Measurements from ENCODE around the gene DHRSX. TPM values are rescaled to one million over a fixed set of nuclear protein-coding genes. Genes with fewer than 3 reads are reported as not detected.
A peak's percentile ranks its signal among the peaks of the same experiment; 100 is the strongest.

DHRSX gene
- total and polyA plus RNA-seq, 2 donors from 2014 or later: 26.4 to 30.0 TPM

DNA sequence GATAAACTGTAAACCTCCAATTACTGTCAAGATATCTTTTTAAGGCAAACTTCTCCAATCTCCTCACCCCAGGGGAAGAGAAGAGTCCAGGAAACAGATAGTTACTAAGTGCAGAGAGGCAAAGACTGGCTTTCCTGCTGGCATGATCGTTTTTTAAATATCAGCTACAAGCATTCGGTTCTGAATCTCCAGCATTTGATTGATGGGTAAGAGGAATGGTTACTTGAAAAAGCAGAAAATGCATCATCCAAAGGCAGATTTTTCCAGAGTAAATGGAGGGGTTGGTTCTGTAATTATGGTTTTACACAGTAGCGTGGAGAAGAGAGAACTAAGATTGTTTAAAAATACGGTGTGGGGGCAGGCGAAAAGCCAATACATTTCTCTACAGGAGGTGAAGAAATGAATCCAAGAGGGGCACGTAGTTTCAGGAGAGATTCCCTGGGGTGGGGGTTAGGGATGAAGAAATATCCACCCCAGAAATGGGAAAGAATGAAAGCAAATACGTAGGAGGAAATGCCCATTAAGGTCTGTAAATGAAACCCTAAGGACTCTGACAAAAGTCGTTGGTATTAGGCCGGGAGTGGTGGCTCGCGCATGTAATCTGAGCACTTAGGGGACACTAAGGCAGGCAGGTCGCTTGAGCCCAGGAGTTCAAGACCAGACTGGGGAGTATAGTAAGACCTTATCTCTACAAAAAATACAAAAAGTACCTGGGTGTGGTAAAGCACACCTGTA, 248.3 kb downstream of the DHRSX start:
- Histone ChIP-seq H3K27me3 (ENCODE audit: control insufficient read depth, insufficient read depth, low read length) (no peaks in the 10 kb centered on the region), H3K4me1 (ENCODE audit: control insufficient read depth in 2 of 3, insufficient read depth in 2 of 3, low read depth in 1 of 3, low read length in 3 of 3) (no peaks in the 10 kb centered on the region), H3K4me3 (ENCODE audit: low read length in 3 of 3) (no peak overlapping the region), H3K9me3 (ENCODE audit: control insufficient read depth in 2 of 3, insufficient read depth in 1 of 3, low read length in 3 of 3) (peaks cover 0 to 6% (median 0%) of the 10 kb centered on the region in 3 donors), H3K27ac (ENCODE audit: low read depth in 2 of 2, low read length in 2 of 2) (no peak overlapping the region), H3K9ac (ENCODE audit: low read length in 3 of 3) (no peak overlapping the region), H3K36me3 (ENCODE audit: control insufficient read depth in 2 of 3, insufficient read depth in 3 of 3, low read length in 3 of 3) (no peaks in the 10 kb centered on the region)
- intact Hi-C loops (cut with DNase I): no loop called here
- DNase-seq (no peak), FAIRE-seq (no peak)
- TF ChIP-seq, protein P1, sequence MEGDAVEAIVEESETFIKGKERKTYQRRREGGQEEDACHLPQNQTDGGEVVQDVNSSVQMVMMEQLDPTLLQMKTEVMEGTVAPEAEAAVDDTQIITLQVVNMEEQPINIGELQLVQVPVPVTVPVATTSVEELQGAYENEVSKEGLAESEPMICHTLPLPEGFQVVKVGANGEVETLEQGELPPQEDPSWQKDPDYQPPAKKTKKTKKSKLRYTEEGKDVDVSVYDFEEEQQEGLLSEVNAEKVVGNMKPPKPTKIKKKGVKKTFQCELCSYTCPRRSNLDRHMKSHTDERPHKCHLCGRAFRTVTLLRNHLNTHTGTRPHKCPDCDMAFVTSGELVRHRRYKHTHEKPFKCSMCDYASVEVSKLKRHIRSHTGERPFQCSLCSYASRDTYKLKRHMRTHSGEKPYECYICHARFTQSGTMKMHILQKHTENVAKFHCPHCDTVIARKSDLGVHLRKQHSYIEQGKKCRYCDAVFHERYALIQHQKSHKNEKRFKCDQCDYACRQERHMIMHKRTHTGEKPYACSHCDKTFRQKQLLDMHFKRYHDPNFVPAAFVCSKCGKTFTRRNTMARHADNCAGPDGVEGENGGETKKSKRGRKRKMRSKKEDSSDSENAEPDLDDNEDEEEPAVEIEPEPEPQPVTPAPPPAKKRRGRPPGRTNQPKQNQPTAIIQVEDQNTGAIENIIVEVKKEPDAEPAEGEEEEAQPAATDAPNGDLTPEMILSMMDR (IDR thresholded peaks at IDR 0.05; ENCODE audit: borderline replicate concordance, extremely low read depth, insufficient read depth): no peak

DNA sequence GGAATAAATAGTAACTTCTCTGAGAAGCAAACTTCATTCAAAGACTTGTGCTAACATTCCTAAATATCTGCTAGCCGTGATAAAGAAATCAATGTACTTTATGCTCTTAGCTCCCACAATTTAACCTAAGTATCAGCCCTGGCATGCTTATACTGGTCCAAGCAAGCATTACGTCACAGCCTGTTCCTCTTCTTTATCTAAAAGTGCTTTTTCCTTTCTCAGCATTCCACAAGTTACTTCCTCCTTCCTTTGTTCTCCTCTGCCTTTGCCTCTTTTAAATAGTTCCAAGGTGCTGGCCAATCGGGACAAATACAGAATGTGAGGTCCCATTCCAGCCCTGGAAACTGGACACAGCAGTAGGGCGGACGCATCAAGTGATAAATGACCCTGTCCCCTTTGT, 249.6 kb downstream of the DHRSX start:
- no peak overlapping the region for H3K9ac ChIP-seq (ENCODE audit: low read length in 3 of 3)
- TF ChIP-seq, protein P1 (IDR thresholded peaks at IDR 0.05; ENCODE audit: borderline replicate concordance, extremely low read depth, insufficient read depth): no peak
- H3K4me1 ChIP-seq (ENCODE audit: control insufficient read depth in 2 of 3, insufficient read depth in 2 of 3, low read depth in 1 of 3, low read length in 3 of 3): no peaks in the 10 kb centered on the region
- H3K4me3 ChIP-seq (ENCODE audit: low read length in 3 of 3): no peak overlapping the region
- H3K9me3 ChIP-seq (ENCODE audit: control insufficient read depth in 2 of 3, insufficient read depth in 1 of 3, low read length in 3 of 3): peaks cover 0 to 6% (median 0%) of the 10 kb centered on the region in 3 donors
- H3K27ac ChIP-seq (ENCODE audit: low read depth in 2 of 2, low read length in 2 of 2): no peak overlapping the region
- DNase-seq (no peak), FAIRE-seq (no peak)
- H3K27me3 ChIP-seq (ENCODE audit: control insufficient read depth, insufficient read depth, low read length): no peaks in the 10 kb centered on the region
- no peaks in the 10 kb centered on the region for H3K36me3 ChIP-seq (ENCODE audit: control insufficient read depth in 2 of 3, insufficient read depth in 3 of 3, low read length in 3 of 3)
- intact Hi-C loops (cut with DNase I): no loop called here

- Histone ChIP-seq H3K4me3 (ENCODE audit: low read length in 3 of 3) (no peak overlapping the region), H3K9me3 (ENCODE audit: control insufficient read depth in 2 of 3, insufficient read depth in 1 of 3, low read length in 3 of 3) (no peaks in the 10 kb centered on the region), H3K27ac (ENCODE audit: low read depth in 2 of 2, low read length in 2 of 2) (no peak overlapping the region), H3K36me3 (ENCODE audit: control insufficient read depth in 2 of 3, insufficient read depth in 3 of 3, low read length in 3 of 3) (peaks cover 0 to 3% (median 0%) of the 10 kb centered on the region in 3 donors), H3K9ac (ENCODE audit: low read length in 3 of 3) (no peak overlapping the region), H3K27me3 (ENCODE audit: control insufficient read depth, insufficient read depth, low read length) (no peaks in the 10 kb centered on the region), H3K4me1 (ENCODE audit: control insufficient read depth in 2 of 3, insufficient read depth in 2 of 3, low read depth in 1 of 3, low read length in 3 of 3) (no peaks in the 10 kb centered on the region)
- FAIRE-seq (no peak), DNase-seq (peak in 2 of 5 donors; percentile 10 to 59)
- TF ChIP-seq, protein P1 (IDR thresholded peaks at IDR 0.05; ENCODE audit: borderline replicate concordance, extremely low read depth, insufficient read depth): no peak
- intact Hi-C loops (cut with DNase I): no loop called here
These were observed 256.8 kb downstream of the DHRSX start for GRCh38 chrX:2243913-2244460.
